GM12891 (cell line): Measurements from ENCODE around the gene FBXW11.

Experiments used
- DNase-seq: peaks from one replicate; pipeline ENCODE4 v3.0.0; 2011; ENCODE audit warnings: low spot score; ENCODE audit not compliant: insufficient read length
- FAIRE-seq: peaks from 2 replicates; lab custom pipeline; 2011; peaks lifted over from hg19 to GRCh38; lab: Jason Lieb, UNC
- PAX5 ChIP-seq: IDR thresholded peaks from 2 replicates; pipeline ENCODE4 v1.6.1; 2011; ENCODE audit warnings: low read length, moderate library complexity, mild to moderate bottlenecking; ENCODE audit not compliant: insufficient read depth, severe bottlenecking
- POLR2A ChIP-seq: IDR thresholded peaks from 2 replicates; pipeline ENCODE4 v1.6.1; 2011; ENCODE audit warnings: low read depth, low read length, control low read depth
- POLR2AphosphoS5 ChIP-seq: IDR thresholded peaks from 2 replicates; pipeline ENCODE4 v1.6.1; 2011; ENCODE audit warnings: low read depth, low read length, control low read depth
- POU2F2 ChIP-seq: IDR thresholded peaks from 2 replicates; pipeline ENCODE4 v1.6.1; 2011; ENCODE audit warnings: low read depth, mild to moderate bottlenecking, control low read depth, low read length, moderate library complexity
- SPI1 ChIP-seq: IDR thresholded peaks from 2 replicates; pipeline ENCODE4 v1.6.1; 2011; ENCODE audit warnings: low read depth, low read length, control low read depth
- TAF1 ChIP-seq: IDR thresholded peaks from 2 replicates; pipeline ENCODE4 v1.6.1; 2011; ENCODE audit warnings: low read depth, low read length, control low read depth

The FBXW11 gene

DNA sequence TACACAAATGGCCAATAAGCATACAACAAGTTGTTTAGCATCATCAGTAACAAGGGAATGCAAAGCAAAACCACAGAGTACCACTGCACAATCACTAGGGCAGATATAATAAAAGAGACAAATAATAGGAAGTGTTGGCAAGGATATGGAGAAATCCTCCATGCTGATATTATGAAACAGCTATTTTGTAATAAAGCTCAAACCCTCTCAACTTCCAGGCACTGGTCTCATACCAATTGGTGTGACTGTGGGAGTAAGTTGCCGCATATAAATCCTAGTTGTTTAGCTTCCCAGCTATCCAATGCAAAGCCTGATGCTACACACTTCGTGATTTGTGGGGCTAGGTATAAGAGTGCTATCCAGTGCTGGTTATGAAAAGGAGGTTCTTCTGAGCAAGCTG, 132.2 kb downstream of the FBXW11 start:
- DNase-seq = no peak
- FAIRE-seq = no peak
- TF ChIP-seq POLR2A (no peak), PAX5 (no peak)

DNA sequence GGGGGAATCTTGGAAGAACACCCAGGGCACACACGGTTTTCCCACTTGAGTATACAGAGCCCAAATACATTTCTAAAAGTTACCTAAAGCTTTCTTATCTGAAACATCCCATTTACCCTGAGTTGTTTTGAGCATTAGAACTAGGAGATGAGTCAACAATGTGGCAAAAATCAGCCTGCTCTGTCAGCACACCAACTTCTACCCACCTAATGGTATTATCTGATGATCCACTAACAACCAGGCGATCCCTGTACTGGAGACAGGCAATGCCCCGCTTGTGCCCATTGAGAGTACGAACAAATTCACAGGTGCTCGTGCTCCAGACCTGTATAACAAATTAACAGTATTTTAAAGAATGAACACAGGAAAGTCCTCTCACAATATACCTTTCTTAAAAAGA, 133.8 kb downstream of the FBXW11 start:
- DNase-seq (no peak), FAIRE-seq (no peak)
- TF ChIP-seq POU2F2 (no peak), PAX5 (no peak), TAF1 (no peak), POLR2AphosphoS5 (no peak), SPI1 (no peak), POLR2A (no peak)

GRCh38 chr5:171871711-171872110, 134.7 kb downstream of the FBXW11 start:
- DNase-seq (no peak), FAIRE-seq (no peak)
- TF ChIP-seq POLR2AphosphoS5 (no peak), POU2F2 (no peak), POLR2A (no peak), PAX5 (no peak), TAF1 (no peak), SPI1 (no peak)

DNA sequence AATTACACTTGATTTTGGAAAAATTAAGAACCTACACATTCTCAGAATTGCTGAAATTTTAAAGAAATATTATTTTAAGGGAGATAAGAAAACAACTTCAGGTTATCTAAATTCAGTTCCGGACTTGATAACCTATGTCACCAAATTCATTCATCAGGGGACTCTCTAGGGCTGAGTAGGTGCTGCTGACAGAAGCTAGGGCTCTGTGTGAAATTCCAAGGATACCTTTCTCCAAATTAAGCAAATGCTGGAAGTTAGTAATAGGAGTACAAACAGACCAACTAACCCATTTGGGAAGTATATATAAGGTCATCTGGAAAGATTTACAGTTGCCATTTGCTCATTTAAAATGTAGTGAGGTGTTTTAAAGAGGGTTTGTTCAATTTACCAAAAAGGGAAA, 136.5 kb downstream of the FBXW11 start:
- DNase-seq (no peak), FAIRE-seq (no peak)
- TF ChIP-seq POLR2A = no peak
- TF ChIP-seq SPI1 = no peak
- no peak for TF ChIP-seq POLR2AphosphoS5
- no peak for TF ChIP-seq POU2F2
- no peak for TF ChIP-seq TAF1
- no peak for TF ChIP-seq PAX5

GRCh38 chr5:171868236-171868635, 138.2 kb downstream of the FBXW11 start:
- no peak for TF ChIP-seq POLR2AphosphoS5
- TF ChIP-seq SPI1 = no peak
- TF ChIP-seq PAX5 = no peak
- TF ChIP-seq POU2F2 = no peak
- no peak for TF ChIP-seq POLR2A
- no peak for TF ChIP-seq TAF1
- DNase-seq (no peak), FAIRE-seq (no peak)

GRCh38 chr5:171867786-171868185, 138.7 kb downstream of the FBXW11 start:
- TF ChIP-seq SPI1 (no peak), TAF1 (no peak), POLR2AphosphoS5 (no peak), PAX5 (no peak), POLR2A (no peak), POU2F2 (no peak)
- FAIRE-seq (no peak), DNase-seq (no peak)

GRCh38 chr5:171865471-171865870, 141.0 kb downstream of the FBXW11 start:
- DNase-seq (no peak), FAIRE-seq (no peak)
- no peak for TF ChIP-seq TAF1
- no peak for TF ChIP-seq POLR2A
- TF ChIP-seq POLR2AphosphoS5 = no peak
- TF ChIP-seq POU2F2 = no peak
- TF ChIP-seq PAX5 = no peak
- TF ChIP-seq SPI1 = no peak

GRCh38 chr5:171863935-171864334, 142.5 kb downstream of the FBXW11 start:
- TF ChIP-seq POU2F2 (no peak), POLR2AphosphoS5 (no peak), POLR2A (no peak), TAF1 (no peak), SPI1 (no peak), PAX5 (no peak)
- no peak for DNase-seq
- no peak for FAIRE-seq

GRCh38 chr5:171862624-171863023, 143.8 kb downstream of the FBXW11 start:
- FAIRE-seq (no peak), DNase-seq (no peak)
- TF ChIP-seq SPI1 (no peak), POLR2AphosphoS5 (no peak), PAX5 (no peak), POLR2A (no peak), POU2F2 (no peak), TAF1 (no peak)

- FAIRE-seq (no peak), DNase-seq (no peak)
- TF ChIP-seq POLR2A (no peak), SPI1 (no peak), POLR2AphosphoS5 (no peak), TAF1 (no peak), POU2F2 (no peak)
Observed at GRCh38 chr5:171861381-171861780, 145.1 kb downstream of the FBXW11 start.

DNA sequence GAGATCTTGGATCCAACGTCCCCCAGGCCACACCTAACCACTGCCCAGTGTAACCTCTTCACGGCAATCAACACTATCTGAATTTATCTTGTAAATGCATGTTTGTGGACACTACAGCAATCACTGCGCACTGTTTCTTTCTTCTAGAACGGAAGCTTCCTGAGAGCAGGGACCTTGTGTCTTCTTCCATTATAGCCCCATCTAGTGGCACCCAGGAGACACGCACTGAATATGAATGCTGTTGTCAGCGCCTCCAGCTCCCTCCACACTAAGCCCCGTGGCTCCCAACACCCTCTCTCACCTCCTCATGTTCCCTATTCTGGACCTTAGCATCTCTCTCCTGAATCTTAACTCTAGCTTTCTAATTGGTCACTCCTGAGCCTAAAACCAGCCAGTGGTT, 148.1 kb downstream of the FBXW11 start:
- TF ChIP-seq POLR2AphosphoS5 = no peak
- no peak for TF ChIP-seq SPI1
- no peak for TF ChIP-seq PAX5
- no peak for TF ChIP-seq TAF1
- TF ChIP-seq POU2F2 = no peak
- no peak for TF ChIP-seq POLR2A
- no peak for DNase-seq
- FAIRE-seq = no peak
